Non-pigmented ciliary epithelial cell (primary cell): Measurements from ENCODE around the gene TMEM245.

Source experiments
- DNase-seq: peaks from one replicate; pipeline ENCODE4 v3.0.0-alpha.2; 2010; ENCODE audit warnings: low read depth

TMEM245 gene

GRCh38 chr9:109100543-109101201, 19.1 kb downstream of the TMEM245 start:
- DNase-seq: no peak

DNA sequence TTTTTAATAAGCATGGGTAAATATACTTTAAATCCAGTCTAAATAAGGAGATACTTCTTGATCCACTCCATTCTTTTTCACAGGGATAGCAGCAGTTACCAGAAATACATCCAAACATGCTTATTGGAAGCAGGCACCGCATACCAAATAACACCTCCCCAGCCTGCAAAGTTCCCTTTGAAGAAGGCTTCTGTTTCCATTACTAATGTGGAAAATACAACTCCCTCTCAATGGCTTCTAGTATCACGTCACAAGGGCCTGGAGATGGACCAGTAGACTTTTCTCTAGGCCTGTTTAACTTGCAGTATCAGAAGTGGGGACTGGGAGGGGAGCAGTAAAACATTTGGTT, 20.8 kb downstream of the TMEM245 start:
- no peak for DNase-seq

- DNase-seq: no peak
Observed at GRCh38 chr9:109098171-109098959, 21.4 kb downstream of the TMEM245 start.

DNA sequence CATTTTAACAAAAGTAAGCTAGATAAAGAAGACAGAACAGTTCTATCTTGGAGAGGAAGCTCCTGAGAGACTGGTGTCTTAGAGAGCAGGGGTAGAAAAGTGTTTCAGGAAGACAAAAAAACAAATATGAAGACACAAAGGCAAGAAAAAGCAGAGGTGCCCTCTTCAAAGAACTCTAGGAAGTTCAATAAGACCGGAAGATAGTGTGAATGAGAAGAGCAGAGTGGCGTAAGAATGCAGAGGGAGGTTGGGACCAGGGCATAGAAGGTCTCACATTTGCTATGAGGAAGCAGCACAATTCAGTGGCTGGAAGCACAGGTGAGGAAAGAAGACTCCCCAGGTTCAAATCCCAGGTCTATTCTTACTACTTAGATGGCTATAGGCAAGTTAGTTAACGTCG, 22.6 kb downstream of the TMEM245 start:
- no peak for DNase-seq

DNA sequence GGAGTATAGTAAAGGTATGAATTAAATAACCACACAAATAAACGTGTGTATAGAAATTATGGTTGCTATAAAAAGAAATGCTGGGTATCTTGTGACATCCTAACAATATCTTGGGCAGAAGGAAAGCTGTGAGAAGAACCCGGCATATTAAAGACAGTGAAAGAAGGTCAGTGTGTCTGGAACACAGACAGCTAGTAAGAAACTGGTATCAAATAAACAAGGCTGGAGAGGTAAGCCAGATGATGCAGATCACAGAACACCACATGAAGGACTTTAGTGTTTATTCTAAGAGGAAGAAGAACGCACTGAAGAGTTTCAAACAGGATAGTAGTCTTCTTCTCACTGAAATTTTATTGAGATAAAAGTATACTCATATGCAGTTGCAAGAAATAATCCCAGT, 24.4 kb downstream of the TMEM245 start:
- no peak for DNase-seq

DNA sequence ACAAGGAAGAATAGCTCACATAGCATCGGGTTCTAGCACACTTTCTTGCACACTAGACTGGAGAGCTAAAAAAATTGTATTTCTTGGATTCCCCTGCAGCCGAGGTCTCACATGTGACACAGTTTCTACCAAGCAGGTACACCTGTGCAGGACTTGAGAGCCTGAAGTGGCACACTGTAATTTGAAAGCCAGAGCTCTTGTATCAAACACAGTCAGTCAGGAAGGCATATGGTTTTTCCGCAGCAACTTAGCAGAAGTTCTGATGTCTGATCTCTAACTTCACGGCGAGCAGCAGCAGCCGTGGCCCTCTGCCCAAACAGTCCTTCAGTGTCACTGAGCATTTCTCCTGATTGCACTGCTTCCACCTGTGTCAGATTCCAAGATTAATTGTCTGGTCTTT, 25.5 kb downstream of the TMEM245 start:
- no peak for DNase-seq

DNA sequence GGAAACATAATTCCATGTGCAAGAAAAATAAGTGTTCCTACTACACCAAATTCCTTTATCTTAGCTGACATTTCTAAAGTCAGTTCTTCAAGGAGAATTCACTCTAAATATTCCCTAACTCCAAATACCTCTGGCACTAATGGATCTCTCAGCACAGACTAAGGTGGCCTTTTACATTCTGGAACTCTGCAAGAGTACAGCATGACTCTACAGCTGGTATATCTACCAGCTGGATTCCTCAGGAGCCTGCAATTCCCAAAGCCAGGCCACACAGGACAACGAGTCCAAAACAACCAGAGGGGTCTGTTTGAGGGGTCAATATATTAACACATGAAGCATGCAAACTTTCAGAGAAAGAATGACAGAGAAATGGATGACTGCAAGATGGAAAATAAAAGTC, 27.2 kb downstream of the TMEM245 start:
- no peak for DNase-seq

DNA sequence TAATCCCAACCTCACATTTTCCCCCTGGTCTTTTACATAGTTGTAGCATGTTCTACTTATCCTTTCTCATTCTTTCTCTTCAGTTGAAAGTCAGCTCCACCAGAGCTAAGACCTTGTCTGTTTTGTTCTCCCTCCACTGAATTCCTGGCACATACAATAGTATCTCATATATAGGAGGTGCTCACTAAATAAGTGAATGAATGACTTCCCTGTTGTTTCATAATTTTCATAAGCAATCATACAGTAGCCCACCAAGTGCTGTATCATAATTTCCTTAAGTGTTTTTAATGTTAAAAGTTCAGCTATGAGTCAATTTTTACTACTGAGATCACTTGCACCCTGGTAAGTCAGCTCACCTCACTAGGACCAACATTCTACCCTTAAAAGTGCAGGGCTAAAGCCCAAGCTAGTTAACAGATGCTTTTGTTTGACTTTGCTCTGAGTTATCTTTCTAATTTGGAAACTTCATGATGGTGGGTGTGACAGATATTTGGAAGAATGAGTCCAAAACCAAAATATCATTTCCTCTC, 27.6 kb downstream of the TMEM245 start:
- no peak for DNase-seq

DNA sequence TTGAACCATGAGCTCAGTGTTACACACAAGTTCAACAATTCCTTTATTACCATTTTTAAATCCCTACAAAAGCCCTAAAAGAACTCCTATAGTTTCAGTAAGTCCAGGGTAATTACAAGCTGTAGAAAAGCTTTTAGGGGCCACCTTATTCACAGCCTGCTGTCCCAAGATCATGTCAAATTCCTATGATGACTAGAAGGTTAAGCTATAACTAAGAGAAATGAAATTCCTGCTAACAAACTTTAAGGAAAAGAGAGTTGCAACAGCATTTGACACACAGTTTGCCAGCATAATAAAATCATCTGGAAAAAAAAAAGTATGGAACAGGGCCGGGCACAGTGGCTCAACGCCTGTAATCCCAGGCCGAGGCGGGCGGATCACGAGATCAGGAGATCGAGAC, 31.5 kb downstream of the TMEM245 start:
- DNase-seq: no peak

DNA sequence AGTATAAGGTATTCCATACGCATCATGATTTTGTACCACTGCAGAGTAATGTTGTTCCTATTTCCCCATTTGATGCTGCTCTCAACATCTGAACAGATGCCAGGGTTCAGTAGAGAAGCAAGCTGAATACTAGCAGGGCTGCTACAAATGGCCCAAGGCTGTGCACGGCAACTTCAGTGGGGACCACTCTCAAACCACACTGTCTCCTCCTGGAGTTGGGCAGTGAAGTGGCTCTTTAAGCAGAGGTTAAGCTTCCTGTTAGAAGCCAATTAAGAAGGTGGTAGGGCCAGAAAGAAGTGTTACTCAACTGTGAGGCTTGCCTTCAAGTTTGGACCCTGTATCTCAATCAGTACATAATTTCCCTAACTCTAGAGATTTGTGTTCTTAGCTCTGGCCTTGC, 32.0 kb downstream of the TMEM245 start:
- no peak for DNase-seq

- no peak for DNase-seq
Observed at GRCh38 chr9:109086221-109086620, 33.5 kb downstream of the TMEM245 start.

GRCh38 chr9:109085510-109085909, 34.2 kb downstream of the TMEM245 start:
- no peak for DNase-seq

DNA sequence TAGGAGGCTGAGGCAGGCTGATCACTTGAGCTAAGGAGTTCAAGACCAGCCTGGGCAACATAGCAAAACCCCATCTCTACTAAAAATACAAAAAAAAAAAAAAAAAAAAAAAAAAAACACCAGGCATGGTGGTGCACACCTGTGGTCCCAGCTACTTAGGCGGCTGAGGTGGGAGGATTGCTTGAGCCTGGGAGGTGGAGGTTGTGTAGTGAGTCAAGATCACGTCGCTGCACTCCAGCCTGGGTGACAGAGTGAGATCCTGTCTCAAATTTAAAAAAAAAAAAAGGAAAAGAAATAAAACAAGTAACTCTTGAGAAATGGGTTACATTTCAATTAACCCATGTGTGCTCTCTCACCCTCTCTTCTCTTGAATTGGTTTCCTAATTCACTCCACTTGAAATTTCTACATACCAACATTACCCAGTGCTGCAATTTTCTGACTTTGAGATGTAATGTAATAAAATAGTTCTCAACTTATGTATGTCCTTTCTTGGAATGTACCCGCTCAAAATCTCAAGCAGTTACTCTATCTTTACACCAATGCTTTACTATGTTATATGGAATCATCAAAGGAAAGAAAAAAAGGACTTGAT, 35.8 kb downstream of the TMEM245 start:
- DNase-seq: no peak

DNA sequence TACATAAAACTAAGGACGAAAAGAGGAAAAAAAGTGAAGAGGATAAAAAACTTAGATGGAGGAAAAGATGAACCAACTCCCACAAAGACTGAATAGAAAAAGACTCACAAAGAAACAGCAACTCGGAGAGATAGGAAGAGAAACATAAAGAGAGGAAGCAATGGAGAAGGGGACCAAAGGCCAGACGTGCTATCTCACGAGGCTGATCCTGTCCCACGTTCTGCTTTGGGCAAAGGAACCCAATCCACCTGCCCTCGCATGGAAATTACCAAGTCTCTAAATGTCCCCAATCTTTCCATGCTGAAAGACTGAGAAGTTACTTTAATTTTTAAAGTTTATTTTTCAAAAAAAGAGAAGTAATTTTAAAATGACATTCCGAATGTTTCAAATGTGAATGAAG, 36.6 kb downstream of the TMEM245 start:
- DNase-seq: no peak

GRCh38 chr9:109082091-109082620, 37.6 kb downstream of the TMEM245 start:
- DNase-seq: no peak

DNA sequence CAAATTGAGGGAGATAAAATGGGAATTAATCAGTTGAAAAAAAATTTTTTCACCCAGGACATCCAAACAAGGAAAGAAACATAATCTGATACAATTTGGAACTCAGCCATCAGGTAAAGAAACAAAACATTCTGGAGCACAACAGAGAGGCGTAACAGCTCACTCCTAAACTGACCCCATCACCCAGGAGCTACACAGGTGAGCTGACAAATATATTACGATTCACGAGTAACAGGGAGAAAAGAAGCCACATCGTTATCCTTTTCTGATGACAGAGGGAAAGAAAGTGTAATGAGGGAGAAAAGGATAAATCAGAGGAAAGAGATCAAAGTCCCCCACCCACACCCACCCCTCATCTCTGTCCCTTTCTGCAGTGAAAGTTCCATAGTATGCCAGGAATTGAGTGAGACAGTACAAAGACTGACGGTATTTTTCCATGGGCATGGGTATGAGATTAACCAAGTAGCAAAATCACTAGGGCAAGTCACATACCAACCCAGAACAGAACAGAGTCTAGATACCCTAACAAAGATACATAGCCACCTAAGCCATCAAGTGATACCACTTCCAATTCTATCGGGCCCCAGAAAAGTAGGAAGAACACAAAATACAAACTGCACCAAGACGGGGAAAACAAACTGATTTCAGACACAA, 45.4 kb downstream of the TMEM245 start:
- DNase-seq: no peak

DNA sequence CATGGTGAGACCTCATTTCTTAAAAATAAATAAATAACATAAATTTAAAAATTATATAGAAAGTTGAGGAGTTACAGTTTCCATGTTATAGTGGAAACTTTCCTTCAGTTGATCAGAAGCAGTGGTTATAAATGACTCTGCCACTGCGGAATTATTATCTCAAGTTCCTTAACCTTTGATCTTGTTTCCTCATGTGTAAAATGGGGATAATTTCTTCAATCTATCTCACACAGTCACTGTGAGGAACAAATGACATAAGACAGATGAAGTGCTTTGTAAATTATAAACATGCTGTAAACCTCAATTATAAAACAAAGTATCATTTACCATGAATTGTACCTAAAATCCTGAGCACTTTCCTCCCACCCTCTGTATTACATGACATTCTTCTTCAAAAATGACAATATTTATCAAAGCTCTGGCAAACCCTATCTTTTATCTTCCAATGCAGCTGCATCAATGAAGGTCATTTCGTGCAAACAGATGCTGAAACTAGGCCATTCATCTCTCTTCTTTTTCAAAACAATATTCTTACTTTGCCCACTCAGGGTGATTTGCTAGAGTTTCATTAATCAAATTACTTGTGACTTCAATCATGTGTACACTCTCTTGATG, 46.8 kb downstream of the TMEM245 start:
- DNase-seq: no peak

DNA sequence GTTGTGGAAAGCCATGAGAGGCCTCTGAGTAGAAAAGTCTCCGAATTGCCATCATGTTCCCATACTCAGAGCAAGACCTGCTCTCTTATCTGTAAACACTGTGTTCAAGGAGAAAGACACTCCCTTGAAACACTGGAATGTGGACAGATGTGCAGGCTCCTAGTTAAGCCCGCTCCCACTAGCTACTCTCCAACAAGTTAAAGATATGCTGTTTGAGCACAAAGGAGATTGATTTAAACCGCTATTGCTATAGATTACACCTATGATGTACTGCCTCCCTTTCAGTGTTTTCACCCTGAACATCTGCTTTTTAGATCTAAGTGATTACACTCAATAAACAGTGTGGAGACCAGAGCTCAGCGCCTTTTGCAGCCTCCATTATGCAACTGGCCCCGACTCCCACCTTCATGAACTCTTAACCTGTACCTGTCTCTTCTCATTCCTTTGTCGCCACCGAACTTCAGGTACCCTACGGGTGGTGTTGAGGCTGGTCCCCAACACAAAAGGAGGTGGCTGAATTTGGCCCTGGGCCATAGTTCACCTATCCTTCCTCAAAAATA, 47.5 kb downstream of the TMEM245 start:
- DNase-seq: no peak

DNA sequence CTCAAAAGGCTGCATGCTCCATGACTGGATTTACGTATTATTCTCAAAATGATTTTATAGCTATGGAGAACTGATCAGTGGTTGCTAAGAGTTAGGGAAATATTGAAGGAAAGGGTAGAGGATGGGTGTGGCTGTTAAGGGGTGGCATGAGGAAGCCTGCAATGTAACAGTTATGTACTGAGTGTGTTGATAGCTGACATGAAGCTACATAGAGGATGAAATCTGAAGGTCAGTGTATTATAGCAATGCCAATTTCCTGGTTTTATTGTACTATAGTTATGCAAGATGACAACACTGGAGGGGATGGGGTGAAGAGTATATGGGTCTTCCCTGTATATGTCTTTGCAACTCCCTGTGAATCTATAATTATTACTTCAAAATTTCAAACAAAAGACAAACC, 51.0 kb downstream of the TMEM245 start:
- DNase-seq: no peak

- no peak for DNase-seq
Observed at GRCh38 chr9:109064963-109065702, 54.6 kb downstream of the TMEM245 start.

GRCh38 chr9:109063760-109064159, 56.0 kb downstream of the TMEM245 start:
- no peak for DNase-seq
